ENCODE results near the gene CCDC154. TPM values are rescaled to one million over a fixed set of nuclear protein-coding genes. Genes with fewer than 3 reads are reported as not detected.
"Not testable (repeated sequence)": the region's sequence is repeated elsewhere in the genome, so short reads cannot be mapped to it uniquely, and the experiment has no call there.

Gene CCDC154
- total and polyA plus RNA-seq, 2 donors (not counting 1 experiment from before 2014, with no cell fraction given), result 12.4 to 22.9 TPM

GRCh38 chr16:1481906-1482835 lies 37.8 kb upstream of the CCDC154 start:
- POLR2A ChIA-PET, result interaction anchor here (1.8 kb wide), 1 partner anchor 23 kb away, joined by 12 read pairs; no protein-coding TSS in a partner anchor
- Histone ChIP-seq H2AFZ (ENCODE audit: insufficient read depth, low read depth, low read length, poor library complexity, severe bottlenecking) (no peak overlapping the region), H3K27ac (ENCODE audit: low read length in 2 of 2) (peak overlapping the region; percentile 41 to 95), H3K9me3 (ENCODE audit: control extremely low read depth in 1 of 3, control insufficient read depth in 2 of 3, insufficient read depth in 1 of 3, low read length in 2 of 3) (peaks cover 0 to 27% (median 0%) of the 10 kb centered on the region in 3 donors), H3K36me3 (replicated peaks in 1 of 2; ENCODE audit: control extremely low read depth in 1 of 2, control insufficient read depth in 1 of 2, extremely low read depth in 1 of 2, insufficient read depth in 2 of 2, low read length in 1 of 2) (no peaks in the 10 kb centered on the region), H3K4me2 (replicated peaks; ENCODE audit: low read depth, low read length, poor library complexity, severe bottlenecking) (peak overlapping the region; percentile 53), H3K9ac (ENCODE audit: low read length) (no peak overlapping the region), H3K4me1 (ENCODE audit: control insufficient read depth in 2 of 2, insufficient read depth in 2 of 2, low read length in 2 of 2) (peaks cover 24 to 37% of the 10 kb centered on the region in 2 donors), H4K20me1 (ENCODE audit: control insufficient read depth, insufficient read depth, low read length, poor library complexity, severe bottlenecking) (no peaks in the 10 kb centered on the region), H3K79me2 (ENCODE audit: control insufficient read depth, insufficient read depth, low read length) (peaks cover 11% of the 10 kb centered on the region), H3K27me3 (replicated peaks in 1 of 4; ENCODE audit: control extremely low read depth in 1 of 4, control insufficient read depth in 3 of 4, insufficient read depth in 4 of 4, low read length in 3 of 4) (no peaks in the 10 kb centered on the region), H3K4me3 (ENCODE audit: control extremely low read depth in 1 of 5, extremely low read depth in 1 of 5, insufficient read depth in 1 of 5, low read depth in 2 of 5, low read length in 4 of 5) (no peak overlapping the region)
- CTCF ChIA-PET, result interaction anchor here (0.8 to 2.6 kb wide), 2 partner anchors 11 kb away, joined by 3 to 9 read pairs; partner anchors contain the start of gene TELO2
- H3K4me1 Mint-ChIP-seq, result peaks cover 35% of the 10 kb centered on the region
- no peaks in the 10 kb centered on the region for H3K27me3 Mint-ChIP-seq
- ATAC-seq (ENCODE audit: low read depth) (no peak), DNase-seq (no peak)
- TF ChIP-seq, protein P1, sequence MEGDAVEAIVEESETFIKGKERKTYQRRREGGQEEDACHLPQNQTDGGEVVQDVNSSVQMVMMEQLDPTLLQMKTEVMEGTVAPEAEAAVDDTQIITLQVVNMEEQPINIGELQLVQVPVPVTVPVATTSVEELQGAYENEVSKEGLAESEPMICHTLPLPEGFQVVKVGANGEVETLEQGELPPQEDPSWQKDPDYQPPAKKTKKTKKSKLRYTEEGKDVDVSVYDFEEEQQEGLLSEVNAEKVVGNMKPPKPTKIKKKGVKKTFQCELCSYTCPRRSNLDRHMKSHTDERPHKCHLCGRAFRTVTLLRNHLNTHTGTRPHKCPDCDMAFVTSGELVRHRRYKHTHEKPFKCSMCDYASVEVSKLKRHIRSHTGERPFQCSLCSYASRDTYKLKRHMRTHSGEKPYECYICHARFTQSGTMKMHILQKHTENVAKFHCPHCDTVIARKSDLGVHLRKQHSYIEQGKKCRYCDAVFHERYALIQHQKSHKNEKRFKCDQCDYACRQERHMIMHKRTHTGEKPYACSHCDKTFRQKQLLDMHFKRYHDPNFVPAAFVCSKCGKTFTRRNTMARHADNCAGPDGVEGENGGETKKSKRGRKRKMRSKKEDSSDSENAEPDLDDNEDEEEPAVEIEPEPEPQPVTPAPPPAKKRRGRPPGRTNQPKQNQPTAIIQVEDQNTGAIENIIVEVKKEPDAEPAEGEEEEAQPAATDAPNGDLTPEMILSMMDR (IDR thresholded peaks at IDR 0.05), result no peak
- TF ChIP-seq EZH2 (IDR thresholded peaks at IDR 0.05; ENCODE audit: borderline replicate concordance, insufficient read depth, low read depth, low read length, poor library complexity, severe bottlenecking), result no peak
- intact Hi-C loops (cut with micrococcal nuclease), result loop anchor here (2.0 kb wide), 1 partner anchor 61 kb away; the partner anchor contains the start of gene UQCC4
- H3K27ac Mint-ChIP-seq, result peak overlapping the region; percentile 48
- peak overlapping the region; percentile 4 for H3K4me3 Mint-ChIP-seq
- no peaks in the 10 kb centered on the region for H3K9me3 Mint-ChIP-seq (ENCODE audit: insufficient read depth)
- WGBS (ENCODE audit: insufficient coverage), result 96% methylated on average over 20 of the region's 28 CpGs

DNA sequence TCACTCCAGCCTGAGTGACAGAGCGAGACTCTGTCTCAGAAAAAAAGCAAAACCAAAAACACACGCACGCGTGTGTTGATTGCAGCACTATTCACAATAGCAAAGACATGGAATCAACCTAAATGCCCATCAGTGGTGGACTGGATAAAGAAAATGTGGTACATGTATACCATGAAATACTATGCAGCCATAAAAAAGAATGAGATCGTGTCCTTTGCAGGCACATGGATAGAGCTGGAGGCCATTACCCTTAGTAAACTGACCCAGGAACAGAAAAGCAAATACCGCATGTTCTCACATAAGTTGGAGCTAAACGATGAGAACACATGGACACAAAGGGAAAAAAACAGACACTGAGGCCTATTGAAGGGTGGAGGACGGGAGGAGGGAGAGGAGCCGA lies 34.6 kb upstream of the CCDC154 start:
- POLR2A ChIA-PET, result interaction anchor here (0.6 to 0.8 kb wide), 2 partner anchors 14 to 1474 kb away, joined by 3 to 4 read pairs; partner anchors contain the start of gene TELO2

More for the DNA sequence above, 34.6 kb upstream of the CCDC154 start:
- H3K27ac ChIP-seq (ENCODE audit: low read length in 2 of 2), result peak overlapping the region in 1 of 2 donors; percentile 26
- CTCF ChIA-PET, result interaction anchor here (1.4 kb wide), 1 partner anchor 58 kb away, joined by 3 read pairs; the partner anchor contains the start of gene UQCC4
- H2AFZ ChIP-seq (ENCODE audit: insufficient read depth, low read depth, low read length, poor library complexity, severe bottlenecking); intact Hi-C loops (cut with micrococcal nuclease); H3K27me3 Mint-ChIP-seq; H3K9me3 Mint-ChIP-seq (ENCODE audit: insufficient read depth); DNase-seq; H3K36me3 ChIP-seq (replicated peaks in 1 of 2; ENCODE audit: control extremely low read depth in 1 of 2, control insufficient read depth in 1 of 2, extremely low read depth in 1 of 2, insufficient read depth in 2 of 2, low read length in 1 of 2); H3K27me3 ChIP-seq (replicated peaks in 1 of 4; ENCODE audit: control extremely low read depth in 1 of 4, control insufficient read depth in 3 of 4, insufficient read depth in 4 of 4, low read length in 3 of 4); ATAC-seq (ENCODE audit: low read depth); H3K4me3 ChIP-seq (ENCODE audit: control extremely low read depth in 1 of 5, extremely low read depth in 1 of 5, insufficient read depth in 1 of 5, low read depth in 2 of 5, low read length in 4 of 5); H3K9ac ChIP-seq (ENCODE audit: low read length); H3K4me2 ChIP-seq (replicated peaks; ENCODE audit: low read depth, low read length, poor library complexity, severe bottlenecking); H4K20me1 ChIP-seq (ENCODE audit: control insufficient read depth, insufficient read depth, low read length, poor library complexity, severe bottlenecking): not testable (repeated sequence)
- 96% methylated on average over 6 of the region's 9 CpGs for WGBS (ENCODE audit: insufficient coverage)
- peaks cover 32 to 51% of the 10 kb centered on the region in 2 donors for H3K4me1 ChIP-seq (ENCODE audit: control insufficient read depth in 2 of 2, insufficient read depth in 2 of 2, low read length in 2 of 2)
- Mint-ChIP-seq H3K4me1 (peaks cover 45% of the 10 kb centered on the region), H3K4me3 (peak overlapping the region; percentile 61), H3K27ac (peak overlapping the region; percentile 76)
- peaks cover 0 to 27% (median 0%) of the 10 kb centered on the region in 3 donors for H3K9me3 ChIP-seq (ENCODE audit: control extremely low read depth in 1 of 3, control insufficient read depth in 2 of 3, insufficient read depth in 1 of 3, low read length in 2 of 3)
- peaks cover 37% of the 10 kb centered on the region for H3K79me2 ChIP-seq (ENCODE audit: control insufficient read depth, insufficient read depth, low read length)
